GM19238 (cell line): ENCODE measurements around the gene SAMD1.

Source experiments
- DNase-seq: peaks from one replicate; pipeline ENCODE4 v3.0.0; 2011; ENCODE audit warnings: low spot score; ENCODE audit not compliant: insufficient read length

SAMD1 gene

DNA sequence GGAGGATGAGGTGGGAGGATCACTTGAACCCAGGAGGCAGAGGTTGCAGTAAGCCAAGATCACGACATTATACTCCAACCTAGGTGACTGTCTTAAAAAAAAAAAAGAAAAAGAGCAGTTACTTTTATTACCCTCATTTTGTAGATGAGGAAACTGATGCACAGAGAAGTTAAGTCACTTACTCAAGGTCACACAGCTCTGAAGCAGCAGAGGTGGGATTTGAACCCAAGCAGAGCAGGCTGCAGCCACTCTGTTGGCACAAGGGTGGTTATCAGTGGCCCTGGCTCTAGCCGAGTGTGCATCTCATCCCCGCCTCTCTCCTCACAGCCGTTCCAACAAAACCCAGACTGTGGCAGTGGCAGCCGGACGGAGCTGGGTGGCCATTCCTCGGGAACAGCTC, 51.4 kb downstream of the SAMD1 start:
- DNase-seq: no peak
